HG03064 (cell line): Measurements from ENCODE around the gene MAVS.
"Not testable (repeated sequence)": the region's sequence is repeated elsewhere in the genome, so short reads cannot be mapped to it uniquely, and the experiment has no call there.

Experiments
- ATAC-seq: cut with Tn5 transposase; IDR thresholded peaks from one replicate; pipeline ENCODE4 v1.9.1; 2021; ENCODE audit warnings: low read depth; ENCODE audit not compliant: unreplicated experiment

MAVS gene

GRCh38 chr20:3876676-3877075, 30.0 kb downstream of the MAVS start:
- ATAC-seq: no peak

- ATAC-seq: not testable (repeated sequence)
Measured at GRCh38 chr20:3878921-3879274, 32.3 kb downstream of the MAVS start.

GRCh38 chr20:3885715-3886114, 39.1 kb downstream of the MAVS start:
- no peak for ATAC-seq

DNA sequence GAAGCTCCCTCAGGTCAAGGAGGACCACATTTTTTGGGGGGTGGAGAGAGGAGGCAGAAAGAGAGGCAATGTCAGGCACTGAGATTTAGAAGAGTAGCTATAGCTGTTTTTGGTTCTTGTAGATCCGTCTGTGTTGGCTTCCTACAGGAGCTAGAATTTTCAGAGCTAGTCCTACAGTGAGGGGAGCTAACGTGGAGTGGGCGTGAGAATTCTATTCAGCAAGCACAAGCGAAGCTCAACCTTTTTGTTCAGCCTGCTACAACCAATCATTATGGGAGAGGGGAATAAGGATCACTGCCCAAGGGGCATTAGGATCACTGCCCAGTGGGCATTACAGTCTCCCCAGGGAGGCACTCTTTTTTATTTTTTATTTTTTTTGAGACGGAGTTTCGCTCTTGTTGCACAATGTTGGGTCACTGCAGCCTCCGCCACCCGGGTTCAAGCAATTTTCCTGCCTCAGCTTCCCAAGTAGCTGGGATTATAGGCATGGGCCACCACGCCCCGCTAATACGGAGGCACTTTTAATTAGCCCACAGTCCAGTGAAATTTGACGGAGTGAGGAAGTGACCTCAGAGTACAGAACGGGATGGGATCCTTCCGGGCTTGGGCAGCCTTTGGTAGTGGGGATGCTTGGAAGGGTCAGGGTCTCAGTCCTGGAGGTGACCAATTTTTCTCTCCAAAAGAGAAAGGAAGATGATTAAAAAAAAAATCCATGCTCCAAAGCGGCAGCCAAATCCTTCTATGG, 41.4 kb downstream of the MAVS start:
- ATAC-seq: no peak

GRCh38 chr20:3888622-3889488, 42.2 kb downstream of the MAVS start, which contains the start of gene PANK2:
Gene PANK2, plus strand, starts transcription at chr20:3889387.
- peak; percentile 92 for ATAC-seq

DNA sequence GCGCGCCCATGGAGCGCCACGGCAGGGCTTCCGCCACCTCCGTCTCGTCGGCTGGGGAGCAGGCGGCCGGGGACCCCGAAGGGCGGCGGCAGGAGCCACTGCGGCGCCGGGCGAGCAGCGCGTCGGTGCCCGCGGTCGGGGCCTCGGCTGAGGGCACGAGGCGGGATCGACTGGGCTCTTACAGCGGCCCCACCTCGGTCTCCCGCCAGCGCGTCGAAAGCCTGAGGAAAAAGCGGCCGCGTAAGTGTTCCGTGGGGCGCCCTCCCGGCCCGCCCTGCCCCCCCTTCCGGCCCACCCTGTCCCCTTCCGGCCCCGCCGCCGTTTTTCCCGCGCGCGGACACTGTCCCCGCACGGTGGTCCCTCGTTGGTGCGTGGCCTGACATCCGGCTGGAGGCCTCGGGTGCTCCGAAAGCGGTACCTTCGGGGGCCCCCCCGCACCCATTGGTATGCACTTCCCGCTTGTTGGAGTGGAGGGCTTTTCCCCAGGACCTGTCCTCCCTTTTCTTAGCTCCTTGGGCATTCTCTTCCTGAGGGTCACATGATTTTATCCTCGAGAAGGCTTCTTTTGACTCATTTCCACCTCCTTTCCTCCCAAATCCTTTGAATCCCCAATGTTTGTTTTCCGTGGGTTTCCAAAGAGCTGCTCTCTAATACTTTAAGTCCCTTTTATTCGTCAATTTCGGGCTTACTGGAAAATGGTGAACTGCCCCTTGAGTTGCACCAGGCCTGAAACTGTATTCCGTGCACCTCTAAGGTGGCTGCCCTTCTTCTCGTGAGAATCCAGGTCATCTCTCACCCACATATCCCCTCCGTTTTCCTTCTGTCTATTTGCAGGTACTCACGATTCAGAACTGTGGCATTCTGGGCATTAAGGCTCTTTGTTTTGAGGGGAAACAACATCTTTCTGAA, 43.1 kb downstream of the MAVS start:
- ATAC-seq: peak; percentile 22

- ATAC-seq: no peak
Measured at GRCh38 chr20:3890398-3890751, 43.7 kb downstream of the MAVS start.

DNA sequence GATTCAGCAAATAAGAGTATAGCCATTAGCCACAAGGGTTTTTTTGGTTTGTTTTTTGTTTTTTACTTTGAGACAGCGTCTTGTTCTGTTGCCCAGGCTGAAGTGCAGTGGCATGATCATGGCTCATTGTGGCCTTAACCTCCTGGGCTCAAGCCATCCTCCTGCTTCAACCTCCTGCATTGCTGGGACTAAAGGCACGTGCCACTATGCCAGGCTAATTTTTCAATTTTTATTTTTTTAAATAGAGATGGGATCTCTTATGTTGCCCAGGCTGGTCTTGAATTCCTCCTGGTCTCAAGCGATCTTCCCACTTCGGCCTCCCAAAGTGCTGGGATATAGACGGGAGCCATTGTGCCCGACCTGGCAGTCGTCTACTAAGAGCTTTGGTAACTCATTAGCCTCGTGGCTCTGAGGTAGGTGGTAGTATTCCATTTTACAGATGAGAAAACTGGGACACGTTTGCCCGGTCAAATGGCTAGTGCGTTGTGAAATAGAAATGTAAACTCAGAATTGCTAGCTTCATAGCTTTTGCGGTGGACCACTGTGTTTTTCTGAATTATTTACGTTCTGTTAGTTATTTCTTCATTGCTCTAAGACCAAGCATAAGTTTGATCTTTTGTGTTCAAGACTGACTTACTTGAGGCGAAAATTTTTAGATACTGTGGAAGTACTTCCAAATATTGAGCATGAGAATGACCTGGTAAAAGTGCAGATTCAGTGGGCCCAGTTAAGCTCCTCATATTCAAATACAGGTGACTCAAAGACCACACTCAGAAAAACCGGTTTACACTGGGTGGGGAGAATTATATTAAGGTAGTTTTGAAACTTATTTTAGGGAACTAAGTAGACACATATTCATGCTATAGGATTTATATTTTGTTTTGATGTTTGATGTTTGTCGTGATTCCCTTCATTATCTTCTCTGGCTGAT, 44.6 kb downstream of the MAVS start:
- ATAC-seq: no peak

- no peak for ATAC-seq
Measured at GRCh38 chr20:3894796-3895195, 48.2 kb downstream of the MAVS start.

DNA sequence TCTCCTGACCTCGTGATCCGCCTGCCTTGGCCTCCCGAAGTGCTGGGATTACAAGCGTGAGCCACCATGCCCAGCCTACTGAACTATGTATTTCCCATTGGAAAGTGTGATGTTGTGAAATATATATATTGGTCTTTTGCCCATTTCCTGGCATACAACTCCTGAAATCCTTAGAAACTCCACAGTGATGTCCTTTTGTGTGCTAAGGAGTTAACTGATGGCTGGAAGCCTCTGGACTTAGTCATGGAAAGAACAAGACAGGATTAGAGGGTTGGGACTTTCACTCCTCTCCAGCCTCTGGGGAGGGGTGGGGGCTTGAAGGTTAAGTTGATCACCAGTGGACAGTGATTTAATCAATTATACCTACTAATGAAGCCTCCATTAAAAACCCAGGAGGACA, 49.7 kb downstream of the MAVS start:
- no peak for ATAC-seq

DNA sequence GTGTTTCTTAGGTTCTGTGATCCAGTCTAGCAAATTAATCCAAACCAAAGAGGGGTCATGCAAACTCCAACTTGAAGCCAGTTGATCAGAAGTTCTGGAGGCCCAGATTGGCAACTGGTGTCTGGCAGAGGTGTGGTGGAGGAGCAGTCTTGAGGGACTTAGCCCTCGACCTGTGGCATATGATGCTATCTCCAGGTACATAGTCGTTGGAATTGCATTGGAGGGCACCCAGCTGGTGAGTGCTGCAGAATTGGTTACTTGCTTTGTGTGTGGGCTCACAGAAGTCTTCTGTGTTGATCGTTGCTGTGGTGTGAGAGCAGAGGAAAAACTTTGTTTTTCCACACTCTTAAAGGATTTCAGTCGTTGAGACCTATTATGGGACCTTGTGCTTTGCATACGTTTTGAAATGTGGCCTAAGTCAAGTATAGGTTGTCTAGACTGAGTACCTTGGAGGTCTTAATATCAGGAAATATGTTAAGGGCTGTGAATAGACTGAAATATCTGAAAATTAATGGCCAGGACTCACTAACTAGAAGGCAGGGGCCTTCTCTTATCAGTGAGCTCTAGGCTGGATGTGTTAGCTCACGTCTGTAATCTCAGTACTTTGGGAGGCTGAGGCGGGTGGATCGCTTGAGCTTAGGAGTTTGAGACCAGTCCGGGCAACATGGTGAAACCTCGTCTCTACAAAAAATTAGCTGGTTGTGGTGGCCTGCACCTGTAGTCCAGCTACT, 50.4 kb downstream of the MAVS start:
- no peak for ATAC-seq

DNA sequence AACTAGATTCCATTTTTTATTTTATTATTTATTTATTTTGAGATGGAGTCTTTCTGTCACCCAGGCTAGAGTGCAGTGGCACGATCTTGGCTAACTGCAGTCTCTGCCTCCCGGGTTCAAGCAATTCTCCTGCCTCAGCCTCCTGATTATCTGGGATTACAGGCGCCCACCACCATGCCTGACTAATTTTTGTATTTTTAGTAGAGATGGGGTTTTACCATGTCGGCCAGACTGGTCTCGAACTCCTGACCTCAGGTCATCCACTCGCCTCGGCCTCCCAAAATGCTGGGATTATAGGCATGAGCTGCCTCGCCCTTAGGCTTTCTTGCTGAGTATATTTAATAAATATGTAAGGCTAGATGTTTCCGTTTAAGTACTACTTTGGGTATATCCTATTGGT, 51.5 kb downstream of the MAVS start:
- ATAC-seq: not testable (repeated sequence)

DNA sequence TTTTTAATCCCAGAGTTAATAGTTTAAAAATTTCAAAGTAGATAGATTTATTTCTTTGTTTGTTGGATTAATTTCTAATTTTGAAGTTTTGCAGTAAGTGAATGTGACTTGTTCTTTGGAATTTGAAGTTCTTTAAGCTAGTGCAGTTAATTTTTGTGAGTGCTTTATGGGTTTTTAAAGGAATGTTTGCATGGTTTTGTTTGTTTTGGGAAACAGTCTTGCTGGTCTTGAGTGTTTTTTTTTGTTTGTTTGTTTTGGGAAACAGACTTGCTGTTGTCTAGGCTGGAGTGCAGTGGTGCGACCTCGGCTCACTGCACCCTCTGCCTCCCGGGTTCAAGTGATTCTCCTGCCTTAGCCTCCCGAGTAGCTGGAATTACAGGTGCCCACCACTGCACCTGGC, 52.0 kb downstream of the MAVS start:
- ATAC-seq: no peak

DNA sequence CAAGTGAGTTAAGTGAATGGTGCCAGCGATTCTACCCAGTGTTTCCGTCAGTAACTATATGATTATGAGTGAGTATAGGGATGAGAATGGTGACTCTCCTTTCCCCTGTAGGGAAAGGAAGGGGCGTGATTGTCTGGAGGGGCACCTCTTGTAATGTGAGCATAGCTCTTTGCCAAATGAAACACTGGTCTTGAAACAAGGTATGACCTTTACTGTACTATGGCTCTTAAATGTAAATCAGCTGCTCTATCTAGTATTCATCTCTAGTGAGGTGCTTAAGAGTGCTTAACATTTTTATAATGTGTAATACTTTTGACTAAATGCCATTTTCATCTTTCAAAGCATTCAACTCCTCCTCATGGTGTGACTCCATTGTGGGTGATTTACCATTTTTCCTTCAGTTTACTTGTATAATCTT, 53.6 kb downstream of the MAVS start:
- no peak for ATAC-seq

GRCh38 chr20:3901028-3901705, 54.5 kb downstream of the MAVS start:
- ATAC-seq: no peak

- ATAC-seq: no peak
Measured at GRCh38 chr20:3901706-3902440, 55.2 kb downstream of the MAVS start.

- no peak for ATAC-seq
Measured at GRCh38 chr20:3902446-3902845, 55.8 kb downstream of the MAVS start.

DNA sequence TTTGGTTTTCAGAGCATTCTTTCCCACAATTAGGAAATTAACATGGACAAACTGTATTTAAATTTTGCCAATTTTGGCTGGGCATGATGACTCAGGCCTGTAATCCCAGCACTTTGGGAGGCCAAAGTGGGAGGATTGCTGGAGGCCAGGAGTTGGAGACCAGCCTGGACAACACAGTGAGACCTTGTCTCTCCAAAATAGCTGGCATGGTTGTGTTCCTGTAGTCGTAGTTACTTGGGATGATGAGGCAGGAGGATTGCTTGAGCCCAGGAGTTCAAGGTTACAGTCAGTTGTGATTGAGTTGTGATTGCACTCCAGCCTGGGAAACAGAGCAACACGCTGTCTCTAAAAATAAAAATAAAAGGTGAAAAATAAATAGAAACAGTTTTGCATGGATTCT, 57.6 kb downstream of the MAVS start:
- ATAC-seq: no peak
